ENCODE results near the gene KCND3. TPM values are rescaled to one million over a fixed set of nuclear protein-coding genes. Genes with fewer than 3 reads are reported as not detected.

KCND3 gene
- total and polyA plus RNA-seq, 2 experiments from 2014 or later, result 0.10 to 0.18 TPM

- TF ChIP-seq ZNF462 (CRISPR knock-in tag; IDR thresholded peaks at IDR 0.05) (no peak), ETS1 (IDR thresholded peaks at IDR 0.05) (no peak), ZNF114 (CRISPR knock-in tag; IDR thresholded peaks at IDR 0.05) (no peak), CTCF (conservative IDR thresholded peaks at IDR 0.05; ENCODE audit: low read depth in 2 of 2) (no peak), NANOG (IDR thresholded peaks at IDR 0.05; ENCODE audit: borderline replicate concordance) (no peak), STAT1 (IDR thresholded peaks at IDR 0.05; ENCODE audit: unreplicated experiment) (no peak)
These were observed 163.2 kb downstream of the KCND3 start (continued) for GRCh38 chr1:111826278-111826677.

- Mint-ChIP-seq H3K4me3 (no peak overlapping the region), H3K27me3 (ENCODE audit: insufficient read depth, low read depth, poor library complexity) (no peaks in the 10 kb centered on the region), H3K4me1 (no peaks in the 10 kb centered on the region), H3K9me3 (no peaks in the 10 kb centered on the region), H3K36me3 (ENCODE audit: low read depth) (no peaks in the 10 kb centered on the region), H3K27ac (no peak overlapping the region)
- Histone ChIP-seq H3K27ac (ENCODE audit: low read depth) (no peak overlapping the region), H3K79me2 (replicated peaks; ENCODE audit: insufficient read depth) (no peaks in the 10 kb centered on the region), H3K27me3 (ENCODE audit: insufficient read depth) (no peaks in the 10 kb centered on the region), H3K4me1 (ENCODE audit: insufficient read depth) (no peaks in the 10 kb centered on the region), H3K4me3 (no peak overlapping the region), H3K4me2 (no peak overlapping the region), H3F3A (replicated peaks; ENCODE audit: low read depth) (no peaks in the 10 kb centered on the region), H2AFZ (no peak overlapping the region), H4K20me1 (replicated peaks; ENCODE audit: insufficient read depth) (no peaks in the 10 kb centered on the region), H3K36me3 (ENCODE audit: insufficient read depth) (no peaks in the 10 kb centered on the region), H3K9me2 (ENCODE audit: insufficient read depth) (no peaks in the 10 kb centered on the region)
- ATAC-seq (no peak), DNase-seq (ENCODE audit: low spot score) (no peak)
- no peak for TF ChIP-seq REST (IDR thresholded peaks at IDR 0.05; ENCODE audit: unreplicated experiment)
- TF ChIP-seq NANOG (IDR thresholded peaks at IDR 0.05; ENCODE audit: borderline replicate concordance), result no peak
- TF ChIP-seq STAT1 (IDR thresholded peaks at IDR 0.05; ENCODE audit: unreplicated experiment), result no peak
- no peak for TF ChIP-seq ZNF331 (CRISPR knock-in tag; IDR thresholded peaks at IDR 0.05; ENCODE audit: low read depth)
- no peak for TF ChIP-seq EZH2 (IDR thresholded peaks at IDR 0.05; ENCODE audit: low read depth, unreplicated experiment)
- no peak for TF ChIP-seq JUNB (IDR thresholded peaks at IDR 0.05; ENCODE audit: unreplicated experiment)
- TF ChIP-seq CREB1 (CRISPR knock-in tag; IDR thresholded peaks at IDR 0.05; ENCODE audit: low read depth), result no peak
- TF ChIP-seq EZH2phosphoT487 (IDR thresholded peaks at IDR 0.05; ENCODE audit: unreplicated experiment), result no peak
These were observed 164.3 kb downstream of the KCND3 start for GRCh38 chr1:111825217-111825616.
